ENCODE data around the gene GIT2.

The GIT2 gene

DNA sequence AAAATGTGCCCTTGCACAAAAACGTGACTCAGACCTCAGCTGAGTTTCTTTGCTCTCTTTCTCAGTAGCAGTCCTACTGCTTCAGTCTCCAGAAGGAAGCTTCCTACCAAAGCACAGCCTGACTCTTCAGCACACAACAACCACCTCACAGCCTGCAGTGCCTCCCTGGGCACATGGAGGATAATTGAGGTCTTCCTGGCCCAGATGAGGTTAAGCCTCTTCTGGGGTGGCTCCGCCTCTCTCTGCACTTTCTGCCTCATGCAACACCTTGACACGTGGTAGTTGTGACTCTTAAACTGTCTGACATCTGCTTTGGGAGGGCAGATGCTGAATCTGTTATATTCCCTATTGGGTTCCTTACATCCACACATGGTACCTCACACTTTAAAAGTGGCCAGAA, 33.8 kb downstream of the GIT2 start:
- Histone ChIP-seq H3K27ac (ENCODE audit: low read length) (no peak overlapping the region), H3K27me3 (ENCODE audit: control insufficient read depth, insufficient read depth, low read length) (no peaks in the 10 kb centered on the region), H3K36me3 (ENCODE audit: control insufficient read depth, insufficient read depth, low read length) (no peaks in the 10 kb centered on the region), H3K4me3 (ENCODE audit: low read length) (no peak overlapping the region), H3K9me3 (ENCODE audit: control insufficient read depth, insufficient read depth, low read length) (no peaks in the 10 kb centered on the region), H3K4me1 (ENCODE audit: control insufficient read depth, insufficient read depth, low read length) (no peaks in the 10 kb centered on the region)
- no CpG with 5 or more reads among the region's 3 CpGs for WGBS (ENCODE audit: insufficient coverage, insufficient read length)
- DNase-seq (ENCODE audit: low read depth, low spot score): no peak

GRCh38 chr12:109961612-109962011, 34.6 kb downstream of the GIT2 start:
- Histone ChIP-seq H3K4me1 (ENCODE audit: control insufficient read depth, insufficient read depth, low read length) (no peaks in the 10 kb centered on the region), H3K4me3 (ENCODE audit: low read length) (no peak overlapping the region), H3K27me3 (ENCODE audit: control insufficient read depth, insufficient read depth, low read length) (no peaks in the 10 kb centered on the region), H3K27ac (ENCODE audit: low read length) (no peak overlapping the region), H3K36me3 (ENCODE audit: control insufficient read depth, insufficient read depth, low read length) (no peaks in the 10 kb centered on the region), H3K9me3 (ENCODE audit: control insufficient read depth, insufficient read depth, low read length) (no peaks in the 10 kb centered on the region)
- no peak for DNase-seq (ENCODE audit: low read depth, low spot score)
- WGBS (ENCODE audit: insufficient coverage, insufficient read length): no CpG with 5 or more reads among the region's 6 CpGs

- H3K27ac ChIP-seq (ENCODE audit: low read length): no peak overlapping the region
- no peaks in the 10 kb centered on the region for H3K9me3 ChIP-seq (ENCODE audit: control insufficient read depth, insufficient read depth, low read length)
- H3K4me1 ChIP-seq (ENCODE audit: control insufficient read depth, insufficient read depth, low read length): no peaks in the 10 kb centered on the region
- no peak for DNase-seq (ENCODE audit: low read depth, low spot score)
- no peak overlapping the region for H3K4me3 ChIP-seq (ENCODE audit: low read length)
- H3K36me3 ChIP-seq (ENCODE audit: control insufficient read depth, insufficient read depth, low read length): no peaks in the 10 kb centered on the region
- no CpG with 5 or more reads among the region's 14 CpGs for WGBS (ENCODE audit: insufficient coverage, insufficient read length)
- H3K27me3 ChIP-seq (ENCODE audit: control insufficient read depth, insufficient read depth, low read length): no peaks in the 10 kb centered on the region
Observed at GRCh38 chr12:109961201-109961600, 35.0 kb downstream of the GIT2 start.

GRCh38 chr12:109959411-109960093, 36.6 kb downstream of the GIT2 start:
- Histone ChIP-seq H3K27me3 (ENCODE audit: control insufficient read depth, insufficient read depth, low read length) (no peaks in the 10 kb centered on the region), H3K36me3 (ENCODE audit: control insufficient read depth, insufficient read depth, low read length) (no peaks in the 10 kb centered on the region), H3K27ac (ENCODE audit: low read length) (no peak overlapping the region), H3K4me1 (ENCODE audit: control insufficient read depth, insufficient read depth, low read length) (no peaks in the 10 kb centered on the region), H3K4me3 (ENCODE audit: low read length) (no peak overlapping the region), H3K9me3 (ENCODE audit: control insufficient read depth, insufficient read depth, low read length) (no peaks in the 10 kb centered on the region)
- DNase-seq (ENCODE audit: low read depth, low spot score): no peak
- WGBS (ENCODE audit: insufficient coverage, insufficient read length): no CpG with 5 or more reads among the region's 8 CpGs

DNA sequence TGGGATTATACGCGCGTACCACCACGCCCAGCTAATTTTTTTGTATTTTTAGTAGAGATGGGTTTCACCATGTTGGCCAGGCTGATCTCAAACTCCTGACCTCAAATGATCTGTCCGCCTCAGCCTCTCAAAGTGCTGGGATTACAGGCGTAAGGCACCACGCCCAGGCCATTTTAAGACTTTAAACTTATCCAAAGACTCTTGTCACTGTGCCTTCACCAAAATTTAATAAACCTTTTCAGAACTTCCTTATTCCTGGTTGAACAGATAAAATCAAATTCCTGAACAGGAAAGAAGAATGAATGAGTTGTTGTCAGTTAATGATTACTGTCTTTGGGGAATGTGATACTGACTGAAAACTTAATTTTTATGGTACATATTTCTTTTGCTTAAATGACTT, 37.8 kb downstream of the GIT2 start:
- no peaks in the 10 kb centered on the region for H3K27me3 ChIP-seq (ENCODE audit: control insufficient read depth, insufficient read depth, low read length)
- no CpG with 5 or more reads among the region's 7 CpGs for WGBS (ENCODE audit: insufficient coverage, insufficient read length)
- H3K4me1 ChIP-seq (ENCODE audit: control insufficient read depth, insufficient read depth, low read length): no peaks in the 10 kb centered on the region
- no peaks in the 10 kb centered on the region for H3K36me3 ChIP-seq (ENCODE audit: control insufficient read depth, insufficient read depth, low read length)
- no peak overlapping the region for H3K4me3 ChIP-seq (ENCODE audit: low read length)
- DNase-seq (ENCODE audit: low read depth, low spot score): no peak
- no peak overlapping the region for H3K27ac ChIP-seq (ENCODE audit: low read length)
- H3K9me3 ChIP-seq (ENCODE audit: control insufficient read depth, insufficient read depth, low read length): no peaks in the 10 kb centered on the region

DNA sequence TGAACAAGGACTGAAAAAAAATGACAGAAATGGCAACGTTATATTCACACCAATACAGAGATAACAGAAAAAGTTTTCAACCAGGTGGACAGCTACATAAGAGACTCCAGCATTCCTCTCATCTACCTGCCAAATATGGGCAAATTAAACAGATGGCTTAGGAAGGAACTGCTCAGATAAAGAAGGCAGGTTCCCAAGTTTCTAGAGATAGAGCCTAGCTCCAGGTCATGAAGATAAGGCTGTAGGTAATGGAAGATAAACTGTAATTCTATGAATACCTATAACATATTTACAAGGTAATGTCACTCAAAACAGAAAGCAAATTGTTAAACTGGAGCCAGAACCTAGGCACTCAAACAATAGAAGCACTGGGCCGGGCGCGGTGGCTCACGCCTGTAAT, 42.5 kb downstream of the GIT2 start:
- H3K36me3 ChIP-seq (ENCODE audit: control insufficient read depth, insufficient read depth, low read length): peaks cover 8% of the 10 kb centered on the region; the same call in 1 of the 2 replicates

GRCh38 chr12:109952873-109953272, 43.3 kb downstream of the GIT2 start:
- Histone ChIP-seq H3K27me3 (ENCODE audit: control insufficient read depth, insufficient read depth, low read length) (no peaks in the 10 kb centered on the region), H3K9me3 (ENCODE audit: control insufficient read depth, insufficient read depth, low read length) (no peaks in the 10 kb centered on the region), H3K27ac (ENCODE audit: low read length) (no peak overlapping the region), H3K4me1 (ENCODE audit: control insufficient read depth, insufficient read depth, low read length) (no peaks in the 10 kb centered on the region), H3K36me3 (ENCODE audit: control insufficient read depth, insufficient read depth, low read length) (peaks cover 8% of the 10 kb centered on the region; the same call in 1 of the 2 replicates), H3K4me3 (ENCODE audit: low read length) (no peak overlapping the region)
- DNase-seq (ENCODE audit: low read depth, low spot score): no peak
- no CpG with 5 or more reads among the region's 8 CpGs for WGBS (ENCODE audit: insufficient coverage, insufficient read length)

More for the DNA sequence above, 42.5 kb downstream of the GIT2 start:
- Histone ChIP-seq H3K9me3 (ENCODE audit: control insufficient read depth, insufficient read depth, low read length) (no peaks in the 10 kb centered on the region), H3K27ac (ENCODE audit: low read length) (no peak overlapping the region), H3K27me3 (ENCODE audit: control insufficient read depth, insufficient read depth, low read length) (no peaks in the 10 kb centered on the region), H3K4me3 (ENCODE audit: low read length) (no peak overlapping the region), H3K4me1 (ENCODE audit: control insufficient read depth, insufficient read depth, low read length) (no peaks in the 10 kb centered on the region)
- no peak for DNase-seq (ENCODE audit: low read depth, low spot score)
- WGBS (ENCODE audit: insufficient coverage, insufficient read length): no CpG with 5 or more reads among the region's 5 CpGs

DNA sequence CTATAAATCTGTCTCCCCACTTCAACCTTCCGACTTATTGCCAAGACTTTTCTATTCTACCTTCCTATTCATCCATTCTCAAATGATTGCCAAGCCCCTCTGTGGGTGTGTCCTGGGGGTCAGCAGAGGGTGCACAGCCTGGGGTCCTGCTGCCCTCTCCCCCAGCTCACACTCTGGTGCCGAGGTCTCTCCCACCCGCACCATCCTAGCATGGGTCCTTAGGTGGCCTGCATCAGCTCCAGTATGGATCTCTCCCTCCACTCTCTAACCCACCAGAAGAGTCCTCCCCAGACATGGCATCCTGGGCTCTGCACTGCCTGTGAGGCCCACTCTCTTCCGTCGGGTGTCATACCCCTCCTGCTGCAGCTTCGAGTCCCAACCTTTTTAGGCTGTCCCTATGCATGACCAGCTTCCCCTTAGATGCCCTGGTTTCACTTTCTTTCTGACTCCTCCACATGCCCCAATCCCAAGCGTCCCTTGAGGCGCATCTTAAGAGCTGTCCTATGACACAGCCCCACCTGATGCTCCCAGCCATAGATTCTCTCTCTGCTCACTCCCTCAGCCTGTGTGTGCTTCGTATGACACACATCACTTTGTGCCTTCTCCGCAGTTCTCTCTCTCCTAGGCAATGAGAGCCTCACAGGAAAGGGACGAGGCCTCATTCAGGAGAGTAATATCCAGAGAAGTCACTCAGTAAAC, 43.9 kb downstream of the GIT2 start:
- Histone ChIP-seq H3K4me3 (ENCODE audit: low read length) (no peak overlapping the region), H3K27ac (ENCODE audit: low read length) (no peak overlapping the region), H3K36me3 (ENCODE audit: control insufficient read depth, insufficient read depth, low read length) (peaks cover 8% of the 10 kb centered on the region; the same call in 1 of the 2 replicates), H3K27me3 (ENCODE audit: control insufficient read depth, insufficient read depth, low read length) (no peaks in the 10 kb centered on the region), H3K9me3 (ENCODE audit: control insufficient read depth, insufficient read depth, low read length) (no peaks in the 10 kb centered on the region), H3K4me1 (ENCODE audit: control insufficient read depth, insufficient read depth, low read length) (no peaks in the 10 kb centered on the region)
- DNase-seq (ENCODE audit: low read depth, low spot score): no peak
- WGBS (ENCODE audit: insufficient coverage, insufficient read length): no CpG with 5 or more reads among the region's 11 CpGs

- H3K4me1 ChIP-seq (ENCODE audit: control insufficient read depth, insufficient read depth, low read length): 0 out of 2 replicates have a peak, but pooled peaks cover 2% of the 10 kb centered on the region
- no CpG with 5 or more reads among the region's 7 CpGs for WGBS (ENCODE audit: insufficient coverage, insufficient read length)
- H3K27me3 ChIP-seq (ENCODE audit: control insufficient read depth, insufficient read depth, low read length): no peaks in the 10 kb centered on the region
- DNase-seq (ENCODE audit: low read depth, low spot score): no peak
- no peak overlapping the region for H3K4me3 ChIP-seq (ENCODE audit: low read length)
- no peak overlapping the region for H3K27ac ChIP-seq (ENCODE audit: low read length)
- H3K36me3 ChIP-seq (ENCODE audit: control insufficient read depth, insufficient read depth, low read length): peaks cover 8% of the 10 kb centered on the region; the same call in 1 of the 2 replicates
- H3K9me3 ChIP-seq (ENCODE audit: control insufficient read depth, insufficient read depth, low read length): no peaks in the 10 kb centered on the region
Observed at GRCh38 chr12:109951751-109952150, 44.4 kb downstream of the GIT2 start.

- no peak overlapping the region for H3K27ac ChIP-seq (ENCODE audit: low read length)
- no peak overlapping the region for H3K4me3 ChIP-seq (ENCODE audit: low read length)
- WGBS (ENCODE audit: insufficient coverage, insufficient read length): no CpG with 5 or more reads among the region's 5 CpGs
- no peak for DNase-seq (ENCODE audit: low read depth, low spot score)
- H3K36me3 ChIP-seq (ENCODE audit: control insufficient read depth, insufficient read depth, low read length): peaks cover 8% of the 10 kb centered on the region; the same call in 1 of the 2 replicates
- no peaks in the 10 kb centered on the region for H3K27me3 ChIP-seq (ENCODE audit: control insufficient read depth, insufficient read depth, low read length)
- H3K4me1 ChIP-seq (ENCODE audit: control insufficient read depth, insufficient read depth, low read length): peaks cover 5% of the 10 kb centered on the region; the same call in 1 of the 2 replicates
- no peaks in the 10 kb centered on the region for H3K9me3 ChIP-seq (ENCODE audit: control insufficient read depth, insufficient read depth, low read length)
Observed at GRCh38 chr12:109951136-109951535, 45.0 kb downstream of the GIT2 start.
